Medulla oblongata (tissue), 1 donor: ENCODE measurements around the gene GPR68.
"Not testable (repeated sequence)": the region's sequence is repeated elsewhere in the genome, so short reads cannot be mapped to it uniquely, and the experiment has no call there.

Experiments
- DNase-seq: peaks from one replicate; pipeline ENCODE4 v3.0.0-alpha.2; 2015; ENCODE audit errors: extremely low spot score

Gene GPR68

GRCh38 chr14:91228112-91229004, 16.1 kb downstream of the GPR68 start:
- DNase-seq, result no peak

- no peak for DNase-seq
Measured at GRCh38 chr14:91227183-91227628, 17.3 kb downstream of the GPR68 start.

- not testable (repeated sequence) for DNase-seq
Measured at GRCh38 chr14:91226360-91226759, 18.1 kb downstream of the GPR68 start.

GRCh38 chr14:91225025-91225424, 19.5 kb downstream of the GPR68 start:
- DNase-seq, result no peak

GRCh38 chr14:91223028-91223783, 21.3 kb downstream of the GPR68 start:
- no peak for DNase-seq

GRCh38 chr14:91221270-91221669, 23.2 kb downstream of the GPR68 start:
- DNase-seq, result no peak

- DNase-seq, result peak; percentile 36
Measured at GRCh38 chr14:91220581-91221000, 23.9 kb downstream of the GPR68 start.

- DNase-seq, result no peak
Measured at GRCh38 chr14:91219517-91220389, 24.8 kb downstream of the GPR68 start.

GRCh38 chr14:91218014-91218413, 26.5 kb downstream of the GPR68 start:
- DNase-seq, result no peak

GRCh38 chr14:91216731-91217226, 27.7 kb downstream of the GPR68 start:
- no peak for DNase-seq

GRCh38 chr14:91215381-91215780, 29.1 kb downstream of the GPR68 start:
- no peak for DNase-seq

- no peak for DNase-seq
Measured at GRCh38 chr14:91214306-91214705, 30.2 kb downstream of the GPR68 start.

GRCh38 chr14:91211017-91211416, 33.5 kb downstream of the GPR68 start:
- DNase-seq, result no peak

GRCh38 chr14:91207008-91207407, 37.5 kb downstream of the GPR68 start:
- DNase-seq, result no peak

- no peak for DNase-seq
Measured at GRCh38 chr14:91205459-91205858, 39.0 kb downstream of the GPR68 start.

GRCh38 chr14:91204657-91205056, 39.8 kb downstream of the GPR68 start:
- no peak for DNase-seq

GRCh38 chr14:91202234-91202974, 42.1 kb downstream of the GPR68 start:
- no peak for DNase-seq

- DNase-seq, result not testable (repeated sequence)
Measured at GRCh38 chr14:91200802-91201201, 43.7 kb downstream of the GPR68 start.

- DNase-seq, result no peak
Measured at GRCh38 chr14:91197631-91198030, 46.9 kb downstream of the GPR68 start.

- no peak for DNase-seq
Measured at GRCh38 chr14:91195881-91196280, 48.6 kb downstream of the GPR68 start.

- DNase-seq, result no peak
Measured at GRCh38 chr14:91193069-91193468, 51.4 kb downstream of the GPR68 start.
